Neural progenitor cell (in vitro differentiated cells): ENCODE measurements around the gene SCYL2. TPM values are rescaled to one million over a fixed set of nuclear protein-coding genes. Genes with fewer than 3 reads are reported as not detected.

ENCODE experiments used
- DNase-seq: peaks from one replicate; pipeline ENCODE4 v3.0.0-alpha.2; 2016; ENCODE audit warnings: low spot score
- H2AFZ ChIP-seq: fragments of 200-600 bp; sonication (generic); replicated peaks from 2 replicates; pipeline ENCODE4 v1.6.1; 2016; ENCODE audit warnings: antibody characterized with exemption
- H3F3A ChIP-seq: fragments of 200-600 bp; sonication (generic); 2 replicates; pipeline ENCODE4 v1.6.1; 2016; ENCODE audit warnings: antibody characterized with exemption, low read depth
- H3K27ac ChIP-seq: fragments of 200-600 bp; sonication (generic); 2 replicates; pipeline ENCODE4 v1.5.1; 2016; ENCODE audit warnings: mild to moderate bottlenecking
- H3K27me3 ChIP-seq: fragments of 200-600 bp; sonication (generic); 2 replicates; pipeline ENCODE4 v1.6.1; 2016; ENCODE audit warnings: mild to moderate bottlenecking, moderate library complexity
- H3K36me3 ChIP-seq: fragments of 200-600 bp; sonication (generic); 2 replicates; pipeline ENCODE4 v1.5.1; 2016
- H3K4me1 ChIP-seq: fragments of 200-600 bp; sonication (generic); 2 replicates; pipeline ENCODE4 v1.6.1; 2016; ENCODE audit warnings: mixed run types
- H3K4me2 ChIP-seq: fragments of 200-600 bp; sonication (generic); 2 replicates; pipeline ENCODE4 v1.6.1; 2016
- H3K4me3 ChIP-seq: fragments of 200-600 bp; sonication (generic); 2 replicates; pipeline ENCODE4 v1.5.1; 2016
- H3K79me2 ChIP-seq: fragments of 200-600 bp; sonication (generic); 2 replicates; pipeline ENCODE4 v1.6.1; 2016; ENCODE audit warnings: low read depth
- H3K9ac ChIP-seq: fragments of 200-600 bp; sonication (generic); 2 replicates; pipeline ENCODE4 v1.6.1; 2016
- H3K9me3 ChIP-seq: fragments of 200-600 bp; sonication (generic); 2 replicates; pipeline ENCODE4 v1.5.1; 2016; ENCODE audit warnings: low read depth
- H4K20me1 ChIP-seq: fragments of 200-600 bp; sonication (generic); 2 replicates; pipeline ENCODE4 v1.6.1; 2016; ENCODE audit warnings: low read depth
- H3K27ac Mint-ChIP-seq: 3 replicates; pipeline ENCODE4 v1.8.0; 2021; ENCODE audit warnings: mixed read lengths
- H3K27me3 Mint-ChIP-seq: 2 replicates; pipeline ENCODE4 v1.8.0; 2022; ENCODE audit warnings: low read depth, mild to moderate bottlenecking, inconsistent platforms, moderate library complexity, mixed read lengths; ENCODE audit not compliant: insufficient read depth
- H3K36me3 Mint-ChIP-seq: 3 replicates; pipeline ENCODE4 v1.8.0; 2021; ENCODE audit warnings: mixed read lengths
- H3K4me1 Mint-ChIP-seq: 3 replicates; pipeline ENCODE4 v1.8.0; 2021; ENCODE audit warnings: mixed read lengths
- H3K4me3 Mint-ChIP-seq: 3 replicates; pipeline ENCODE4 v1.8.0; 2021; ENCODE audit warnings: mild to moderate bottlenecking, moderate library complexity, mixed read lengths
- H3K9me3 Mint-ChIP-seq: 3 replicates; pipeline ENCODE4 v1.8.0; 2020; ENCODE audit warnings: mixed read lengths
- CTCF ChIP-seq: fragments of 200-600 bp; sonication (generic); IDR thresholded peaks from 2 replicates; pipeline ENCODE4 v1.5.1; 2017; ENCODE audit warnings: antibody characterized with exemption, mild to moderate bottlenecking
- EZH2 ChIP-seq: fragments of 200-600 bp; sonication (generic); IDR thresholded peaks from 2 replicates; pipeline ENCODE4 v1.6.1; 2017; ENCODE audit warnings: antibody characterized with exemption, mild to moderate bottlenecking, moderate library complexity
- EZH2phosphoT487 ChIP-seq: fragments of 200-600 bp; sonication (generic); IDR thresholded peaks from 2 replicates; pipeline ENCODE4 v1.6.1; 2017; ENCODE audit warnings: antibody characterized with exemption
- total RNA-seq: library from RNA; depleted of rRNA; stranded (reverse); fragments of >200 nt; gene quantifications from 2 replicates; pipeline ENCODE4 v1.2.3, GENCODE V29; 2015; ENCODE audit warnings: low replicate concordance

SCYL2 gene
- total RNA-seq, 1 donor from 2014 or later, result 151 TPM

GRCh38 chr12:100368066-100368465, 101.1 kb downstream of the SCYL2 start:
- no peaks in the 10 kb centered on the region for H3K36me3 Mint-ChIP-seq
- peaks cover 14% of the 10 kb centered on the region for H3K4me1 Mint-ChIP-seq
- Histone ChIP-seq H3K36me3 (no peaks in the 10 kb centered on the region), H3K27ac (no peak overlapping the region), H3K4me2 (no peak overlapping the region), H3K9me3 (no peaks in the 10 kb centered on the region), H3K4me3 (no peak overlapping the region), H3K79me2 (no peaks in the 10 kb centered on the region), H3K4me1 (peaks cover 17% of the 10 kb centered on the region), H3K27me3 (no peaks in the 10 kb centered on the region), H2AFZ (no peak overlapping the region), H3K9ac (no peak overlapping the region), H4K20me1 (no peaks in the 10 kb centered on the region), H3F3A (peaks cover 24% of the 10 kb centered on the region)
- H3K4me3 Mint-ChIP-seq, result no peak overlapping the region
- H3K27ac Mint-ChIP-seq, result no peak overlapping the region
- no peak for TF ChIP-seq EZH2
- no peak for TF ChIP-seq EZH2phosphoT487
- TF ChIP-seq CTCF, result no peak
- no peak for DNase-seq
- H3K27me3 Mint-ChIP-seq, result peaks cover 6% of the 10 kb centered on the region
- H3K9me3 Mint-ChIP-seq, result peaks cover 3% of the 10 kb centered on the region

- H3F3A ChIP-seq, result peaks cover 38% of the 10 kb centered on the region
- Mint-ChIP-seq H3K27me3 (peaks cover 9% of the 10 kb centered on the region), H3K4me3 (no peak overlapping the region), H3K4me1 (peaks cover 26% of the 10 kb centered on the region), H3K9me3 (peaks cover 3% of the 10 kb centered on the region), H3K27ac (no peak overlapping the region), H3K36me3 (no peaks in the 10 kb centered on the region)
- peak overlapping the region; percentile 20 for H3K4me2 ChIP-seq
- H3K79me2 ChIP-seq, result no peaks in the 10 kb centered on the region
- H4K20me1 ChIP-seq, result no peaks in the 10 kb centered on the region
- no peak overlapping the region for H3K9ac ChIP-seq
- peaks cover 31% of the 10 kb centered on the region for H3K4me1 ChIP-seq
- TF ChIP-seq CTCF (no peak), EZH2phosphoT487 (no peak), EZH2 (no peak)
- no peaks in the 10 kb centered on the region for H3K36me3 ChIP-seq
- peak; percentile 15 for DNase-seq
- H3K27ac ChIP-seq, result no peak overlapping the region
- no peaks in the 10 kb centered on the region for H3K9me3 ChIP-seq
- H3K4me3 ChIP-seq, result no peak overlapping the region
- H2AFZ ChIP-seq, result no peak overlapping the region
- H3K27me3 ChIP-seq, result no peaks in the 10 kb centered on the region
Observed at GRCh38 chr12:100371146-100371545, 104.2 kb downstream of the SCYL2 start.

- no peaks in the 10 kb centered on the region for H3K79me2 ChIP-seq
- DNase-seq, result peak; percentile 75
- H3K27ac ChIP-seq, result no peak overlapping the region
- TF ChIP-seq EZH2 (no peak), CTCF (no peak), EZH2phosphoT487 (no peak)
- H3K36me3 ChIP-seq, result no peaks in the 10 kb centered on the region
- H3K9ac ChIP-seq, result no peak overlapping the region
- no peaks in the 10 kb centered on the region for H3K9me3 ChIP-seq
- H3K27me3 Mint-ChIP-seq, result peaks cover 9% of the 10 kb centered on the region
- peak overlapping the region; percentile 10 for H3K4me2 ChIP-seq
- H3K27ac Mint-ChIP-seq, result no peak overlapping the region
- H3K36me3 Mint-ChIP-seq, result no peaks in the 10 kb centered on the region
- no peaks in the 10 kb centered on the region for H3K27me3 ChIP-seq
- H3K4me3 ChIP-seq, result no peak overlapping the region
- peaks cover 26% of the 10 kb centered on the region for H3K4me1 Mint-ChIP-seq
- peaks cover 3% of the 10 kb centered on the region for H3K9me3 Mint-ChIP-seq
- no peaks in the 10 kb centered on the region for H4K20me1 ChIP-seq
- no peak overlapping the region for H3K4me3 Mint-ChIP-seq
- peaks cover 38% of the 10 kb centered on the region for H3F3A ChIP-seq
- peaks cover 31% of the 10 kb centered on the region for H3K4me1 ChIP-seq
- no peak overlapping the region for H2AFZ ChIP-seq
Observed at GRCh38 chr12:100372853-100373640, 106.1 kb downstream of the SCYL2 start.
